Measurements from ENCODE around the gene CCDC146. TPM values are rescaled to one million over a fixed set of nuclear protein-coding genes. Genes with fewer than 3 reads are reported as not detected.

The CCDC146 gene
- total RNA-seq, 4 donors from 2014 or later, result 14.7 to 23.6 (median 17.6) TPM

DNA sequence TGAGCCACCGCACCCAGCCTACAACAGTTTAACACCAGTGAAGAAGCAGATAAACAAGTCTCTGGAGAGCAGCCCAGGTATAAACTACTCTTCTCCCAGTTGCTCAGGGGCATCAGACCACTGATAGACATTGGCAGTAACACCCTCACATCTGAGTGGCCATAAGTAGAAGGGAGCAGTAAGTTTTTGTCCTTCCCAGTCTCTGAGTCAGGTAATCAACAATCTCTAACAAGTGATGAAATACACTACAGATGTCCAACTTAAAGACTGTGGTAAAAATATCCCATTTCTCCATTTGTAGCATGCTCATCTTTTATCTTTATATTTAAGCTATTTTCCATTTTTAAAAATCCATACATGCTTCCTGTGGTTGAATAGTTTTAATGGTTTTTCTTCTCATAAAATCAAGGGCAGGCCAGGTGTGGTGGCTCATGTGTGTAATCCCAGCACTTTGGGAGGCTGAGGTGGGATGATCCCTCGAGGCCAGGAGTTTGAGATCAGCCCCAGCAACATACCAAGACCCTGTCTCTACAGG lies 215.1 kb downstream of the CCDC146 start:
- H3K27ac ChIP-seq, result peak overlapping the region in 1 of 4 donors; percentile 13
- no peaks in the 10 kb centered on the region for H3K36me3 ChIP-seq
- H3K4me1 ChIP-seq, result peaks cover 0 to 18% (median 2%) of the 10 kb centered on the region in 4 donors
- WGBS, 2 donors, result 88 to 95% methylated on average over 2 of the region's 2 CpGs
- TF ChIP-seq EP300 (IDR thresholded peaks at IDR 0.05) (no peak), POLR2A (IDR thresholded peaks at IDR 0.05) (no peak)
- TF ChIP-seq, protein P1, sequence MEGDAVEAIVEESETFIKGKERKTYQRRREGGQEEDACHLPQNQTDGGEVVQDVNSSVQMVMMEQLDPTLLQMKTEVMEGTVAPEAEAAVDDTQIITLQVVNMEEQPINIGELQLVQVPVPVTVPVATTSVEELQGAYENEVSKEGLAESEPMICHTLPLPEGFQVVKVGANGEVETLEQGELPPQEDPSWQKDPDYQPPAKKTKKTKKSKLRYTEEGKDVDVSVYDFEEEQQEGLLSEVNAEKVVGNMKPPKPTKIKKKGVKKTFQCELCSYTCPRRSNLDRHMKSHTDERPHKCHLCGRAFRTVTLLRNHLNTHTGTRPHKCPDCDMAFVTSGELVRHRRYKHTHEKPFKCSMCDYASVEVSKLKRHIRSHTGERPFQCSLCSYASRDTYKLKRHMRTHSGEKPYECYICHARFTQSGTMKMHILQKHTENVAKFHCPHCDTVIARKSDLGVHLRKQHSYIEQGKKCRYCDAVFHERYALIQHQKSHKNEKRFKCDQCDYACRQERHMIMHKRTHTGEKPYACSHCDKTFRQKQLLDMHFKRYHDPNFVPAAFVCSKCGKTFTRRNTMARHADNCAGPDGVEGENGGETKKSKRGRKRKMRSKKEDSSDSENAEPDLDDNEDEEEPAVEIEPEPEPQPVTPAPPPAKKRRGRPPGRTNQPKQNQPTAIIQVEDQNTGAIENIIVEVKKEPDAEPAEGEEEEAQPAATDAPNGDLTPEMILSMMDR (IDR thresholded peaks at IDR 0.05), result no peak
- no peaks in the 10 kb centered on the region for H3K27me3 ChIP-seq
- H3K9me3 ChIP-seq, result no peaks in the 10 kb centered on the region
- no peak overlapping the region for H3K4me3 ChIP-seq
- no peak for DNase-seq (ENCODE audit: low spot score in 2 of 2)

DNA sequence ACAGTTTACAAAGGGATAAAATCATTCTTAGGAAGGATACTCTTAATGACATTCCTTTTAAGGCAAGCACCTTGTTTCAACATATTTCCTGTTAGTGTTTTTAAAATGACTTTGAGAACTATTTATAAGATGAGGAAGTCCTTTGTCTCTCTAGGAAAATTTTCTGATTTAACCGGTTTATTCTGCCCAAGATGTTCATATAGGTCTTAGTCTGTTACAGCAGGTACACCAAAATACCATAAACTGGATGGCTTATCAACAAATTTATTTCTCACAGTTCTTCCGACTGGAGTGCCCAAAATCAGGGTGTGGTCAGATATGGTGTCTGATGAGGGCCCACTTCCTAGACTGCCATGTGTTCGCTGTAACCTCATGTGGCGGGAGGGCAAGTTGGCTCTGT lies 215.8 kb downstream of the CCDC146 start:
- Histone ChIP-seq H3K4me1 (peaks cover 0 to 18% (median 2%) of the 10 kb centered on the region in 4 donors), H3K27ac (no peak overlapping the region), H3K27me3 (no peaks in the 10 kb centered on the region), H3K36me3 (no peaks in the 10 kb centered on the region), H3K9me3 (no peaks in the 10 kb centered on the region), H3K4me3 (no peak overlapping the region)
- no peak for DNase-seq (ENCODE audit: low spot score in 2 of 2)
- WGBS, 2 donors, result 67 to 74% methylated on average over 4 of the region's 4 CpGs
- TF ChIP-seq EP300 (IDR thresholded peaks at IDR 0.05), result no peak
- no peak for TF ChIP-seq POLR2A (IDR thresholded peaks at IDR 0.05)
- TF ChIP-seq, protein P1 (IDR thresholded peaks at IDR 0.05), result no peak

DNA sequence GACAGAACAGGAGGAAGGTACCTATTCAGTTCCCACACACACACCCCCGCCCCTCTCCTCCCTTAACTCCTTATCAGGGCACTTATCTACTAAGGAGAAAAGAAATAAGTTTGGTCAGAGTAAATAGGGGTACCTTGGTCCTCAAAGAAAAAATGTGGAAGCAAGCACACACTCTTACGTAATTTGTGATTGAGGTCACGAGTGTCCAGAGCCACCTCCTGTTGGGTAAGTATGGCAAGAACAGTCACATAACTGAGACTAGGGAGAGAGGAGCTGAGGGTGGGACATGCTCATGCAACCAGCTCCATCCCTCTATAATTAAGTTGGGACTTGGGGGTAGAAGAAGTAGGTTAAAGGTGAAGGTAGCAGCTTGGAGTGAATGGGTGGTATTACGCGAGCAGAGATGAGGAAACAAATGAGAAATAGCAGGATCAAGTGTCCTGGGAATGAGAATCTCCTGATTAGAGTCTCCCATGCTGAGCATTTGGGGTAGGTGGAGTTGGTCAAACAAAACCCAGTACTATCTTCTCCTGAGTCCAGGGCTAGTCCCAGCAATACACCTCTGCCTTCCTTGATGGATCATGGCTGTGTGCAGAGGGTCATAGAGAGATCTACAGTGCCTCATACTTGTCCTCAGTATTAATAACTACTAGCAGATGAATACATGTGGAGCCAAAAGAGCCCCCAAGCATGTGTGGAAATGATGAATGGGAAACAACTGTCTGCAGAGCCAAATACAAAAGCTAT lies 216.6 kb downstream of the CCDC146 start:
- TF ChIP-seq POLR2A (IDR thresholded peaks at IDR 0.05), result no peak
- TF ChIP-seq, protein P1 (IDR thresholded peaks at IDR 0.05), result no peak
- TF ChIP-seq EP300 (IDR thresholded peaks at IDR 0.05), result no peak
- H3K9me3 ChIP-seq, result no peaks in the 10 kb centered on the region
- H3K36me3 ChIP-seq, result no peaks in the 10 kb centered on the region
- H3K27ac ChIP-seq, result no peak overlapping the region
- H3K4me3 ChIP-seq, result no peak overlapping the region
- H3K27me3 ChIP-seq, result no peaks in the 10 kb centered on the region
- DNase-seq (ENCODE audit: low spot score in 2 of 2), result no peak
- WGBS, 2 donors, result 73 to 86% methylated on average over 5 of the region's 5 CpGs
- H3K4me1 ChIP-seq, result peaks cover 0 to 18% (median 2%) of the 10 kb centered on the region in 4 donors

DNA sequence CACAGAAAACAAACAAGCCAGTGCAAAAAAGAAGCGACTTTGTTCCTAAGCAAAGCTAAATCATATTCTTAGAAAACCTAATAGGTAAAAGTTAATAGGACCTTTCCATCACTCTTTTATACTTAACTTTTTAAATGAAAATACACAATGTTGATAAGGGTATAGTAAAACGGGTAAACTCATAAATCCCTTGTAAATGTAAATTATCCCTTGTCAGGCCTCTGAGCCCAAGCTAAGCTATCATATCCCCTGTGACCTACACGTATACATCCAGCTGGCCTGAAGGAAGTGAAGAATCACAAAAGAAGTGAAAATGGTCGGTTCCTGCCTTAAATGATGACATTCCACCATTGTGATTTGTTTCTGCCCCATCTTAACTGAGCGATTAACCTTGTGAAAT lies 217.3 kb downstream of the CCDC146 start:
- no peak overlapping the region for H3K27ac ChIP-seq
- TF ChIP-seq POLR2A (IDR thresholded peaks at IDR 0.05), result no peak
- TF ChIP-seq, protein P1 (IDR thresholded peaks at IDR 0.05), result no peak
- TF ChIP-seq EP300 (IDR thresholded peaks at IDR 0.05), result no peak
- WGBS, 2 donors, result 60 to 61% methylated on average over 5 of the region's 5 CpGs
- no peaks in the 10 kb centered on the region for H3K9me3 ChIP-seq
- no peak for DNase-seq (ENCODE audit: low spot score in 2 of 2)
- peaks cover 0 to 18% (median 2%) of the 10 kb centered on the region in 4 donors for H3K4me1 ChIP-seq
- no peaks in the 10 kb centered on the region for H3K27me3 ChIP-seq
- no peaks in the 10 kb centered on the region for H3K36me3 ChIP-seq
- H3K4me3 ChIP-seq, result no peak overlapping the region

Other genes with a start within 250 kb of the CCDC146 start
- not detected for gene SPDYE17, start 90.3 kb upstream of the CCDC146 start, total RNA-seq
- gene SPDYE18, start 60.1 kb upstream of the CCDC146 start, total RNA-seq, result 1 to 10 TPM; 3.1 to 8.4 (median 4.4) TPM
- gene FGL2, start 77.2 kb downstream of the CCDC146 start, total RNA-seq, result 100 to 1,000 TPM in 3 of 4 donors, 10 to 100 TPM in 1; 30.0 to 214 (median 170) TPM